ENCODE measurements around the gene BANP. TPM values are rescaled to one million over a fixed set of nuclear protein-coding genes. Genes with fewer than 3 reads are reported as not detected.
"Not testable (repeated sequence)": the region's sequence is repeated elsewhere in the genome, so short reads cannot be mapped to it uniquely, and the experiment has no call there.

BANP gene
- total RNA-seq, 1 experiment from 2014 or later, result 24.2 TPM

DNA sequence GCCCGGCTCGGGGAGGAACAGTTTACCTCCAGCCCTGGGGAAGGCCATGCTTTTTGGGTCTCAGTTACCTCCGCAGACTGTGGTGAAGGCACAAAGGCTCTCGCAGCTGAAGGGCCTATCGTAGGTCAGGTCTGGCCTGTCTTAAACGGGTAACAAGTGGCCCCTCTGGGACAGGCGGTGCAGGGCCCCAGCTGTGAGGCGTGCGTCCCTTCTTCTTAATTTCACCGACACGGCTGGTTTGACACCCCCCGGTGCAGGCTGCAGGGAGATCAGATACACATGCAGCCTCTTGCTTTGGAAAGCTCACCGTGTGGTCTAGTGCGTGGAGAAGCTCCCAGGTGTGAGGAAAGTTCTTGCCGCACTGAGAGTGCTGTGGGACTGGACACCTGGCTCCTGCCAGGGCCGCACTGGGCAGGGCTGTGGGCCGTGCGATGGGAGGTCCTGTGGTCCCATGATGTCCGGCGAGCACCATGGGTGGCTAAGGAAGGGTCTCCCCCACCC is 162.4 kb downstream of the BANP start:
- H3K4me1 ChIP-seq (ENCODE audit: insufficient read depth, low read length), result peaks cover 6% of the 10 kb centered on the region
- no peak overlapping the region for H3K9ac ChIP-seq (ENCODE audit: low read length)
- no peaks in the 10 kb centered on the region for H3K9me2 ChIP-seq (replicated peaks; ENCODE audit: low read length)
- DNase-seq (no peak), ATAC-seq (no peak)
- CTCF ChIA-PET, result no interaction called here
- intact Hi-C loops (cut with micrococcal nuclease), result no loop called here
- H3K4me3 ChIP-seq (ENCODE audit: low read length), result no peak overlapping the region
- H3K9me3 ChIP-seq (ENCODE audit: low read length), result no peaks in the 10 kb centered on the region
- H2AFZ ChIP-seq (ENCODE audit: low read length), result no peak overlapping the region
- H3F3A ChIP-seq (ENCODE audit: low read length, unreplicated experiment), result peaks cover 2% of the 10 kb centered on the region
- H4K20me1 ChIP-seq (ENCODE audit: low read length), result no peaks in the 10 kb centered on the region
- no peak overlapping the region for H3K27ac ChIP-seq (ENCODE audit: low read length)
- no TSS peak for BruUV-seq (replicated peaks)
- H3K79me2 ChIP-seq (ENCODE audit: low read length), result no peaks in the 10 kb centered on the region
- no peaks in the 10 kb centered on the region for H3K36me3 ChIP-seq (ENCODE audit: low read depth, low read length)
- POLR2A ChIA-PET (ENCODE audit: unreplicated experiment), result no interaction called here
- no peaks in the 10 kb centered on the region for H3K27me3 ChIP-seq (ENCODE audit: low read length)
- TF ChIP-seq, protein P1, sequence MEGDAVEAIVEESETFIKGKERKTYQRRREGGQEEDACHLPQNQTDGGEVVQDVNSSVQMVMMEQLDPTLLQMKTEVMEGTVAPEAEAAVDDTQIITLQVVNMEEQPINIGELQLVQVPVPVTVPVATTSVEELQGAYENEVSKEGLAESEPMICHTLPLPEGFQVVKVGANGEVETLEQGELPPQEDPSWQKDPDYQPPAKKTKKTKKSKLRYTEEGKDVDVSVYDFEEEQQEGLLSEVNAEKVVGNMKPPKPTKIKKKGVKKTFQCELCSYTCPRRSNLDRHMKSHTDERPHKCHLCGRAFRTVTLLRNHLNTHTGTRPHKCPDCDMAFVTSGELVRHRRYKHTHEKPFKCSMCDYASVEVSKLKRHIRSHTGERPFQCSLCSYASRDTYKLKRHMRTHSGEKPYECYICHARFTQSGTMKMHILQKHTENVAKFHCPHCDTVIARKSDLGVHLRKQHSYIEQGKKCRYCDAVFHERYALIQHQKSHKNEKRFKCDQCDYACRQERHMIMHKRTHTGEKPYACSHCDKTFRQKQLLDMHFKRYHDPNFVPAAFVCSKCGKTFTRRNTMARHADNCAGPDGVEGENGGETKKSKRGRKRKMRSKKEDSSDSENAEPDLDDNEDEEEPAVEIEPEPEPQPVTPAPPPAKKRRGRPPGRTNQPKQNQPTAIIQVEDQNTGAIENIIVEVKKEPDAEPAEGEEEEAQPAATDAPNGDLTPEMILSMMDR (conservative IDR thresholded peaks at IDR 0.05; ENCODE audit: low read depth, low read length), result no peak
- TF ChIP-seq EZH2 (IDR thresholded peaks at IDR 0.05; ENCODE audit: low read length, unreplicated experiment), result no peak
- TF ChIP-seq EZH2phosphoT487 (IDR thresholded peaks at IDR 0.05; ENCODE audit: borderline replicate concordance, low read length), result no peak
- no peak overlapping the region for H3K4me2 ChIP-seq (ENCODE audit: low read length)

DNA sequence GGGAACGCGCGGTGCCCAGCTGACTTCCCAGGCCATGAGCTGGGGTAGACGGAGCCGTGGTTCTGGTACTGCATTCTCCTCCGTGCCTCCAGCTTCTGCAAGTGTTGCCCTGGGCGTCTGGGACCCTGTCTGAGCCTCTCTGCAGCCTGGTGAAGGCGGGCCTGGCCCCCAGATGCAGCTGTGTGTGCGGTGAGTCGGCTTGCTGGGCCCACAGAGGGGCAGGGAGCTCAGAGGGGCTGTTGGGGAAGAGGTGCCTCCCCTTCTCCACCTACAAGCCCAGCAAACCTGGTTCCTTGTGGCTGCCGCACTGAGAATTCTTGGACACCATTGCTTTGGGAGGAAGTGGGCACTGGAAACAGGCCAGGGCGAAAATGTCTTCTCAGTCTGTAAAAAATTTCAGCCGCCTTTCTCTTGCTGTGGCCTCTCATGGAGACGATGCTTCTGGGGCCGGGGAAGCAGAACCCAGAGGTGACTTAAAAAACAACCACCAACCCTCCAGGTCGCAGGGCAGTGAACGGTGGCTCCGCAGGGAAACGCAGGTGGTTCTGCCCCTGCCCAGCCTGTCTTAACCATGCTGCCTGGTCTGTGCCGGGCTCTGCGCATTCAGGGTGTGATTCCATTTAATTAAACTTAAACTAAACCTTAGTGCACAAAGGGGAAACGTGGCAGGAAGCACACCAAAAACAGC is 163.5 kb downstream of the BANP start:
- H4K20me1 ChIP-seq (ENCODE audit: low read length); H3K9me2 ChIP-seq (replicated peaks; ENCODE audit: low read length); H3K79me2 ChIP-seq (ENCODE audit: low read length); H3K9ac ChIP-seq (ENCODE audit: low read length); DNase-seq; H3K4me2 ChIP-seq (ENCODE audit: low read length); H3K27ac ChIP-seq (ENCODE audit: low read length); H3K27me3 ChIP-seq (ENCODE audit: low read length); H3F3A ChIP-seq (ENCODE audit: low read length, unreplicated experiment); POLR2A ChIA-PET (ENCODE audit: unreplicated experiment); CTCF ChIA-PET; ATAC-seq; H3K4me3 ChIP-seq (ENCODE audit: low read length); BruUV-seq (replicated peaks); intact Hi-C loops (cut with micrococcal nuclease); H3K9me3 ChIP-seq (ENCODE audit: low read length); H2AFZ ChIP-seq (ENCODE audit: low read length); H3K36me3 ChIP-seq (ENCODE audit: low read depth, low read length): not testable (repeated sequence)
- H3K4me1 ChIP-seq (ENCODE audit: insufficient read depth, low read length), result peaks cover 14% of the 10 kb centered on the region

DNA sequence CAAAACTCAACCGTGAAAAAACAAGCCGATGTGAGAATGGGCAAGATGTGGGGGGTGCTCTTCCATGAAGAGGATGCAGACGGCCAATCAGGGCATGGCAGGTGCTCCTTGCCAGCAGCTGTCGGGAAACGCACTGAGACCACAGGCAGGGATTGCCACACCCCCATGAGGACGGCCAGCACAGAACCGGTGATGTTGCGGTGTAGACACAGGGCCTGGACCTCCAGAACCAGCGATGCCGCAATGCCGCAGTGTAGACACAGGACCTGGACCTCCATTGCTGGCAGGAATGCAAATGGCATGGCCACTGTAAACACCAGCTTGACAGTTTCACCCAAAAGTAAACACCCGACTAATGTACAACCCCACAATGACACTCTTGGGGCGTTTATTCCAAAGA is 164.9 kb downstream of the BANP start:
- H3K4me3 ChIP-seq (ENCODE audit: low read length), result no peak overlapping the region
- TF ChIP-seq EZH2phosphoT487 (IDR thresholded peaks at IDR 0.05; ENCODE audit: borderline replicate concordance, low read length) (no peak), EZH2 (IDR thresholded peaks at IDR 0.05; ENCODE audit: low read length, unreplicated experiment) (no peak)
- TF ChIP-seq, protein P1 (conservative IDR thresholded peaks at IDR 0.05; ENCODE audit: low read depth, low read length), result no peak
- peak overlapping the region; percentile 28; the same call in 1 of the 2 replicates for H3K4me2 ChIP-seq (ENCODE audit: low read length)
- peaks cover 14% of the 10 kb centered on the region for H3K4me1 ChIP-seq (ENCODE audit: insufficient read depth, low read length)
- BruUV-seq (replicated peaks), result no TSS peak
- H3K27ac ChIP-seq (ENCODE audit: low read length), result no peak overlapping the region
- H3K9me2 ChIP-seq (replicated peaks; ENCODE audit: low read length), result no peaks in the 10 kb centered on the region
- H3K9ac ChIP-seq (ENCODE audit: low read length), result no peak overlapping the region
- H3K36me3 ChIP-seq (ENCODE audit: low read depth, low read length), result no peaks in the 10 kb centered on the region
- DNase-seq, result no peak
- peaks cover 3% of the 10 kb centered on the region for H3F3A ChIP-seq (ENCODE audit: low read length, unreplicated experiment)
- no peaks in the 10 kb centered on the region for H3K27me3 ChIP-seq (ENCODE audit: low read length)
- H3K9me3 ChIP-seq (ENCODE audit: low read length), result no peaks in the 10 kb centered on the region
- no peak overlapping the region for H2AFZ ChIP-seq (ENCODE audit: low read length)
- POLR2A ChIA-PET (ENCODE audit: unreplicated experiment), result no interaction called here
- ATAC-seq, result no peak
- intact Hi-C loops (cut with micrococcal nuclease), result no loop called here
- CTCF ChIA-PET, result no interaction called here
- H4K20me1 ChIP-seq (ENCODE audit: low read length), result no peaks in the 10 kb centered on the region
- no peaks in the 10 kb centered on the region for H3K79me2 ChIP-seq (ENCODE audit: low read length)

Measured in PC-3 (cell line).